SK-N-SH (cell line): Measurements from ENCODE around the gene FBN1. TPM values are rescaled to one million over a fixed set of nuclear protein-coding genes. Genes with fewer than 3 reads are reported as not detected.

ENCODE experiments used
- CTCF ChIA-PET: fragments of 300-600, 350-600 bp; formaldehyde crosslinking; extraction: SDS; loops from one replicate; lab custom pipeline; 2021; lab: Yijun Ruan, JAX
- POLR2A ChIA-PET: fragments of 350-600 bp; sonication (Branson Sonifier 250); formaldehyde crosslinking; extraction: SDS; loops from one replicate; lab custom pipeline; 2020; ENCODE audit warnings: antibody characterized with exemption, inconsistent platforms; lab: Yijun Ruan, JAX
- DNase-seq: peaks from one replicate; pipeline ENCODE4 v3.0.0; 2012
- H2AFZ ChIP-seq: fragments of 200-600 bp; sonication (generic); 2 replicates; pipeline ENCODE4 v1.8.1; 2016; ENCODE audit warnings: antibody characterized with exemption, mild to moderate bottlenecking, low read depth
- H3F3A ChIP-seq: fragments of 200-600 bp; sonication (generic); replicated peaks from 2 replicates; pipeline ENCODE3; 2016; ENCODE audit warnings: antibody characterized with exemption, mild to moderate bottlenecking; ENCODE audit not compliant: insufficient read depth
- H3K27ac ChIP-seq, 2 experiments: fragments of 200-500 bp in 1 of 2; fragments of 200-600 bp in 1 of 2; sonication (Bioruptor generic) in 1 of 2; sonication (generic), shearing (Covaris generic) in 1 of 2; 2 replicates each; pipeline versions ENCODE4 v1.5.1 to v1.6.1; 2014 to 2016; ENCODE audit warnings: low read depth in 2 of 2, inconsistent platforms in 1 of 2, low read length in 1 of 2, mild to moderate bottlenecking in 1 of 2, mixed read lengths in 1 of 2
- H3K27me3 ChIP-seq: fragments of 200-600 bp; sonication (generic), shearing (Covaris generic); 2 replicates; pipeline ENCODE4 v1.6.1; 2016; ENCODE audit warnings: mixed run types; ENCODE audit not compliant: insufficient read depth
- H3K36me3 ChIP-seq, 2 experiments: fragments of 200-500 bp in 1 of 2; fragments of 200-600 bp in 1 of 2; sonication (Bioruptor generic) in 1 of 2; sonication (generic) in 1 of 2; replicated peaks in 1 of 2; 2 replicates each; pipeline versions ENCODE3 to v1.5.1; 2014 to 2016; ENCODE audit warnings: low read length in 1 of 2, mild to moderate bottlenecking in 1 of 2; ENCODE audit not compliant: insufficient read depth in 2 of 2, control insufficient read depth in 1 of 2
- H3K4me1 ChIP-seq, 2 experiments: fragments of 200-500 bp in 1 of 2; fragments of 200-600 bp in 1 of 2; sonication (Bioruptor generic) in 1 of 2; sonication (generic), shearing (Covaris generic) in 1 of 2; 2 replicates each; pipeline versions ENCODE4 v1.5.1 to v1.6.1; 2014 to 2016; ENCODE audit warnings: low read depth in 1 of 2, low read length in 1 of 2, mixed run types in 1 of 2; ENCODE audit not compliant: insufficient read depth in 2 of 2, control insufficient read depth in 1 of 2
- H3K4me2 ChIP-seq: fragments of 200-600 bp; sonication (generic), shearing (Covaris generic); 2 replicates; pipeline ENCODE4 v1.6.1; 2017; ENCODE audit warnings: mixed run types
- H3K4me3 ChIP-seq, 2 experiments: fragments of 200-500 bp in 1 of 2; fragments of 200-600 bp in 1 of 2; sonication (Bioruptor generic) in 1 of 2; sonication (generic), shearing (Covaris generic) in 1 of 2; 2 replicates each; pipeline versions ENCODE4 v1.5.1 to v1.8.1; 2014 to 2016; ENCODE audit warnings: low read depth in 2 of 2, inconsistent platforms in 1 of 2, low read length in 1 of 2, mild to moderate bottlenecking in 1 of 2, mixed read lengths in 1 of 2, moderate library complexity in 1 of 2
- H3K79me2 ChIP-seq: fragments of 200-600 bp; sonication (generic); 2 replicates; pipeline ENCODE4 v1.8.1; 2017; ENCODE audit warnings: mild to moderate bottlenecking; ENCODE audit not compliant: insufficient read depth
- H3K9ac ChIP-seq: fragments of 200-600 bp; sonication (generic); 2 replicates; pipeline ENCODE4 v1.6.1; 2017; ENCODE audit warnings: mixed run types
- H3K9me2 ChIP-seq: fragments of 200-600 bp; sonication (generic); 2 replicates; pipeline ENCODE4 v1.6.1; 2017; ENCODE audit warnings: mixed run types
- H3K9me3 ChIP-seq: fragments of 200-600 bp; sonication (generic); 2 replicates; pipeline ENCODE4 v1.6.1; 2017; ENCODE audit warnings: mixed run types, mild to moderate bottlenecking, moderate library complexity
- H4K20me1 ChIP-seq: fragments of 200-600 bp; sonication (generic); 2 replicates; pipeline ENCODE4 v1.6.1; 2017; ENCODE audit warnings: mild to moderate bottlenecking, mixed run types; ENCODE audit not compliant: insufficient read depth
- FOSL2 ChIP-seq: IDR thresholded peaks from 2 replicates; pipeline ENCODE4 v1.4.0; 2012; ENCODE audit warnings: low read depth, mild to moderate bottlenecking, moderate library complexity, borderline replicate concordance
- NRF1 ChIP-seq: IDR thresholded peaks from 2 replicates; pipeline ENCODE4 v1.6.1; 2012; ENCODE audit warnings: low read depth, mild to moderate bottlenecking, low read length
- RCOR1 ChIP-seq: fragments of 150-350 bp; IDR thresholded peaks from 2 replicates; pipeline ENCODE4 v1.6.1; 2017; ENCODE audit warnings: antibody characterized with exemption, low read length
- SIN3A ChIP-seq: IDR thresholded peaks from 2 replicates; pipeline ENCODE4 v1.6.1; 2012; ENCODE audit warnings: low read depth, mild to moderate bottlenecking, low read length, moderate library complexity, borderline replicate concordance
- SMC3 ChIP-seq: IDR thresholded peaks from 2 replicates; pipeline ENCODE4 v1.6.1; 2012; ENCODE audit warnings: low read depth, low read length, improper control_type of control experiment
- WGBS: methylation state at CpG from one replicate; pipeline ENCODE4 v1.1.6; 2017; ENCODE audit warnings: low lambda C conversion rate; 5-methylcytosine and 5-hydroxymethylcytosine counted together
- polyA plus RNA-seq, 3 experiments: library from polyadenylated mRNA; depleted of rRNA; stranded (reverse); fragments of >200 nt; gene quantifications; 2 replicates each; pipeline ENCODE4 v1.2.3, GENCODE V29; 2012
- TF ChIP-seq, protein P1 (sequence below): IDR thresholded peaks from 2 replicates; pipeline ENCODE4 v1.4.0; 2012; ENCODE audit warnings: low read depth, borderline replicate concordance
- TF ChIP-seq, protein P2 (sequence below): IDR thresholded peaks from 2 replicates; pipeline ENCODE4 v1.4.0; 2012; ENCODE audit warnings: low read depth
- TF ChIP-seq, protein P3 (sequence below): IDR thresholded peaks from 2 replicates; pipeline ENCODE4 v1.4.0; 2012; ENCODE audit warnings: low read depth, borderline replicate concordance

The FBN1 gene
- polyA plus RNA-seq, 1 of the 3 experiments (the other 2 are of a cell fraction): 248 TPM

DNA sequence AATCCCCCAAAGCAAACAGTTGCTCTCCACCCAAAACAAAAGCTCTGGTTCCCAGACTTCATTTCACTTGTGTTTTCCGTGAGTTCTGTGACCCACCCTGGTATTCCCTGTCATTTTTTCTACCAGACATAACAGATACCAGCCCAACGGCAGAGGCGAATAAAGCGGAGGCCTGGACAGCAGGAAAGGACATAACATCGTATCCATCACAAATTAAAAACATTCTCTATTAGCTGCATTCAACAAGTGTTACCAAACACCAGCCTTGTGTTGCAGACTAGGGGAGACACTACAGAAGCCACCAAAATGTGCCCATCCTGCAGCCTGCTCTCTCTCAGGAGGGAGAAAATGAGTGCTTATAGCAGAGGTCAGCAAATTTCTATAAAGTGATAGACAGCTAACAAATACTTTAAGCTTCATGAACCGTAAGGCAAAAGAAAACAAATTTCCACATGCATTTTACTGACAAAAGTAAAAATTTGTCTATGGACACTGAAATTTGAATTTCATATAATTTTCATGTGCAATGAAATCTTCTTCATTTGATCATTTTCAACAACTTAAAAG lies 7.1 kb upstream of the FBN1 start:
- POLR2A ChIA-PET: no interaction called here

DNA sequence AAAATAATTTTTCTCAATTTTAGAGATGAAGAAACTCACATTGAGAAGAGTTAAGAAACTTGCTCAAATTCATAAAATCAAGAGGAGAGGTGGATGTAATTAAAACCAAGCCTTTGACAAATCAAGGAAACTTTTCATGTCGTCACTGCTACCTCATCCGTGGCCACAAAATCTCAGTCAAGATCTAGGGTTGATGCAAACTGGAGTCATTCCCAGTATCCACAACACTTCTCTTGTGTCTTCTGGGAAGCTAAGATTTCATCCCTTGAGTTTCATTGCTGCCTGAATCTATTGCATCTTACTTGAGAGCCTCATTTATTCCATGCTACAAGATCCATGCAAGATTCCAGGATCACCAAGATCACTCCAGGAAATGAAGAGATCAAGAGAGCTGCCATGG lies 5.4 kb upstream of the FBN1 start:
- Histone ChIP-seq H3K9ac (no peak overlapping the region), H3K9me3 (no peaks in the 10 kb centered on the region), H3K4me3 (no peak overlapping the region), H2AFZ (no peak overlapping the region), H3F3A (peaks cover 8% of the 10 kb centered on the region), H3K27ac (no peak overlapping the region), H4K20me1 (no peaks in the 10 kb centered on the region), H3K27me3 (no peaks in the 10 kb centered on the region), H3K79me2 (peaks cover 16% of the 10 kb centered on the region; the same call in 1 of the 2 replicates), H3K4me2 (no peak overlapping the region), H3K36me3 (no peaks in the 10 kb centered on the region), H3K9me2 (no peaks in the 10 kb centered on the region), H3K4me1 (peaks cover 0 to 15% of the 10 kb centered on the region in 2 experiments; a peak in 1 of 4 replicates)
- CTCF ChIA-PET: interaction anchor here (1.3 kb wide), 1 partner anchor 29 kb away, joined by 3 read pairs; no protein-coding TSS in a partner anchor
- TF ChIP-seq FOSL2: no peak
- TF ChIP-seq, protein P1, sequence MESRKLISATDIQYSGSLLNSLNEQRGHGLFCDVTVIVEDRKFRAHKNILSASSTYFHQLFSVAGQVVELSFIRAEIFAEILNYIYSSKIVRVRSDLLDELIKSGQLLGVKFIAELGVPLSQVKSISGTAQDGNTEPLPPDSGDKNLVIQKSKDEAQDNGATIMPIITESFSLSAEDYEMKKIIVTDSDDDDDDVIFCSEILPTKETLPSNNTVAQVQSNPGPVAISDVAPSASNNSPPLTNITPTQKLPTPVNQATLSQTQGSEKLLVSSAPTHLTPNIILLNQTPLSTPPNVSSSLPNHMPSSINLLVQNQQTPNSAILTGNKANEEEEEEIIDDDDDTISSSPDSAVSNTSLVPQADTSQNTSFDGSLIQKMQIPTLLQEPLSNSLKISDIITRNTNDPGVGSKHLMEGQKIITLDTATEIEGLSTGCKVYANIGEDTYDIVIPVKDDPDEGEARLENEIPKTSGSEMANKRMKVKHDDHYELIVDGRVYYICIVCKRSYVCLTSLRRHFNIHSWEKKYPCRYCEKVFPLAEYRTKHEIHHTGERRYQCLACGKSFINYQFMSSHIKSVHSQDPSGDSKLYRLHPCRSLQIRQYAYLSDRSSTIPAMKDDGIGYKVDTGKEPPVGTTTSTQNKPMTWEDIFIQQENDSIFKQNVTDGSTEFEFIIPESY: no peak
- WGBS: 91% methylated on average over 2 of the region's 2 CpGs
- POLR2A ChIA-PET: no interaction called here
- no peak for DNase-seq

More for the DNA sequence above, 7.1 kb upstream of the FBN1 start:
- Histone ChIP-seq H3K27me3 (no peaks in the 10 kb centered on the region), H3K36me3 (no peaks in the 10 kb centered on the region), H3K79me2 (no peaks in the 10 kb centered on the region), H3K27ac (no peak overlapping the region; a peak in 1 of 4 replicates), H4K20me1 (no peaks in the 10 kb centered on the region), H3F3A (peaks cover 8% of the 10 kb centered on the region), H3K4me1 (peaks cover 0 to 7% of the 10 kb centered on the region in 2 experiments; a peak in 2 of 4 replicates), H3K9me2 (no peaks in the 10 kb centered on the region), H3K9me3 (no peaks in the 10 kb centered on the region), H3K4me3 (no peak overlapping the region), H2AFZ (no peak overlapping the region), H3K4me2 (no peak overlapping the region), H3K9ac (no peak overlapping the region)
- WGBS: 85% methylated on average over 6 of the region's 6 CpGs
- DNase-seq: no peak
- TF ChIP-seq FOSL2 (no peak), RCOR1 (no peak; the same call in 1 of the 2 replicates), NRF1 (no peak), SIN3A (no peak), SMC3 (no peak)
- TF ChIP-seq, protein P2, sequence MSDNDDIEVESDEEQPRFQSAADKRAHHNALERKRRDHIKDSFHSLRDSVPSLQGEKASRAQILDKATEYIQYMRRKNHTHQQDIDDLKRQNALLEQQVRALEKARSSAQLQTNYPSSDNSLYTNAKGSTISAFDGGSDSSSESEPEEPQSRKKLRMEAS: no peak
- TF ChIP-seq, protein P3, sequence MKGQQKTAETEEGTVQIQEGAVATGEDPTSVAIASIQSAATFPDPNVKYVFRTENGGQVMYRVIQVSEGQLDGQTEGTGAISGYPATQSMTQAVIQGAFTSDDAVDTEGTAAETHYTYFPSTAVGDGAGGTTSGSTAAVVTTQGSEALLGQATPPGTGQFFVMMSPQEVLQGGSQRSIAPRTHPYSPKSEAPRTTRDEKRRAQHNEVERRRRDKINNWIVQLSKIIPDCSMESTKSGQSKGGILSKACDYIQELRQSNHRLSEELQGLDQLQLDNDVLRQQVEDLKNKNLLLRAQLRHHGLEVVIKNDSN: no peak
- CTCF ChIA-PET: interaction anchor here (1.0 to 1.3 kb wide), 2 partner anchors 27 to 80 kb away, joined by 3 to 6 read pairs; no protein-coding TSS in a partner anchor
